A549 (cell line): Measurements from ENCODE around the gene GALNT3. TPM values are rescaled to one million over a fixed set of nuclear protein-coding genes. Genes with fewer than 3 reads are reported as not detected.
A peak's percentile ranks its signal among the peaks of the same experiment; 100 is the strongest.

ENCODE experiments used
- ATAC-seq, 2 experiments: fragments of 200-7000 bp in 1 of 2; fragments of >200 bp in 1 of 2; cut with Nextera tagmentation in 1 of 2; cut with Tn5 transposase in 1 of 2; 3 replicates each; pipeline versions ENCODE4 v1.8.0 to v1.9.1; 2018 to 2020; ENCODE audit warnings: mild to moderate bottlenecking in 1 of 2, moderate library complexity in 1 of 2
- CTCF ChIA-PET: fragments of 300-600 bp; sonication (Branson Sonifier 250); formaldehyde crosslinking; extraction: SDS; loops from one replicate; lab custom pipeline; 2021; ENCODE audit warnings: antibody characterized with exemption, inconsistent platforms; lab: Yijun Ruan, JAX
- POLR2A ChIA-PET: fragments of 350-600 bp; formaldehyde crosslinking; extraction: SDS; loops from one replicate; lab custom pipeline; 2021; ENCODE audit warnings: antibody characterized with exemption, inconsistent platforms; lab: Yijun Ruan, JAX
- DNase-seq, 2 experiments: peaks; one replicate each; pipeline versions ENCODE4 v3.0.0 to v3.0.0-alpha.2; 2011 to 2016; ENCODE audit warnings: low read depth in 1 of 2, low spot score in 1 of 2
- FAIRE-seq: peaks from 2 replicates; lab custom pipeline; 2011; peaks lifted over from hg19 to GRCh38; lab: Jason Lieb, UNC
- H3K27ac ChIP-seq, 2 experiments: fragments of >200 bp; sonication (Bioruptor Twin); formaldehyde crosslinking; 3 replicates each; pipeline ENCODE4 v1.5.1; 2016 to 2017
- H3K4me1 ChIP-seq: fragments of >200 bp; sonication (Bioruptor Twin); formaldehyde crosslinking; 3 replicates; pipeline ENCODE4 v1.6.1; 2016
- H3K4me2 ChIP-seq: fragments of >200 bp; sonication (Bioruptor Twin); formaldehyde crosslinking; 3 replicates; pipeline ENCODE4 v1.6.1; 2016
- H3K4me3 ChIP-seq: fragments of >200 bp; sonication (Bioruptor Twin); formaldehyde crosslinking; 3 replicates; pipeline ENCODE4 v1.5.1; 2016
- H3K9me3 ChIP-seq: fragments of >200 bp; sonication (Bioruptor Twin); formaldehyde crosslinking; 3 replicates; pipeline ENCODE4 v1.6.1; 2016
- BCL3 ChIP-seq: fragments of >200 bp; sonication (Bioruptor Twin); formaldehyde crosslinking; IDR thresholded peaks from 3 replicates; pipeline ENCODE4 v1.6.1; 2016
- CBX2 ChIP-seq: fragments of 200-600 bp; sonication (generic); IDR thresholded peaks from 2 replicates; pipeline ENCODE4 v1.6.1; 2016; ENCODE audit warnings: low read depth, mild to moderate bottlenecking, borderline replicate concordance
- EHMT2 ChIP-seq: fragments of 200-600 bp; sonication (generic); IDR thresholded peaks from 2 replicates; pipeline ENCODE4 v1.6.1; 2016; ENCODE audit warnings: antibody characterized with exemption, low read depth, mild to moderate bottlenecking, moderate library complexity
- ESRRA ChIP-seq: fragments of 150-350 bp; IDR thresholded peaks from 2 replicates; pipeline ENCODE4 v1.6.1; 2014; ENCODE audit warnings: mild to moderate bottlenecking, low read length, borderline replicate concordance
- FOSL2 ChIP-seq, 2 experiments: fragments of 450-650 bp in 1 of 2; fragments of >200 bp in 1 of 2; sonication (Bioruptor Twin) in 1 of 2; formaldehyde crosslinking; IDR thresholded peaks; 2 replicates each; pipeline versions ENCODE4 v1.5.0 to v1.6.1; 2016 to 2020; ENCODE audit warnings: mild to moderate bottlenecking in 1 of 2, moderate library complexity in 1 of 2
- GATA3 ChIP-seq: IDR thresholded peaks from 2 replicates; pipeline ENCODE4 v1.6.1; 2012; ENCODE audit warnings: borderline replicate concordance
- HES2 ChIP-seq: fragments of >200 bp; sonication (Bioruptor Twin); formaldehyde crosslinking; IDR thresholded peaks from 2 replicates; pipeline ENCODE4 v1.6.1; 2016
- KDM1A ChIP-seq: fragments of 200-600 bp; sonication (generic); IDR thresholded peaks from 2 replicates; pipeline ENCODE4 v1.6.1; 2016; ENCODE audit warnings: low read depth, mild to moderate bottlenecking
- KDM5A ChIP-seq: fragments of 200-600 bp; sonication (generic); IDR thresholded peaks from 2 replicates; pipeline ENCODE4 v1.6.1; 2016; ENCODE audit warnings: antibody characterized with exemption, mild to moderate bottlenecking
- MAZ ChIP-seq: fragments of 150-350 bp; IDR thresholded peaks from 2 replicates; pipeline ENCODE4 v1.6.1; 2014; ENCODE audit warnings: antibody characterized with exemption, low read depth, low read length, borderline replicate concordance
- NFE2L2 ChIP-seq: fragments of 150-350 bp; conservative IDR thresholded peaks from 2 replicates; pipeline ENCODE4 v1.6.1; 2014; ENCODE audit warnings: low read length
- RAD21 ChIP-seq, 2 experiments: fragments of >200 bp in 1 of 2; sonication (Bioruptor Twin) in 1 of 2; formaldehyde crosslinking in 1 of 2; IDR thresholded peaks in 1 of 2; conservative IDR thresholded peaks in 1 of 2; 2 replicates in 1 of 2; 3 replicates in 1 of 2; pipeline ENCODE4 v1.6.1; 2012 to 2018; ENCODE audit warnings: inconsistent platforms in 1 of 2
- RFX5 ChIP-seq: fragments of 450-650 bp; IDR thresholded peaks from 2 replicates; pipeline ENCODE4 v1.7.1; 2014; ENCODE audit warnings: antibody characterized with exemption, mild to moderate bottlenecking, moderate library complexity
- SMC3 ChIP-seq: fragments of >200 bp; sonication (Bioruptor Twin); formaldehyde crosslinking; IDR thresholded peaks from 3 replicates; pipeline ENCODE4 v1.6.1; 2018; ENCODE audit warnings: inconsistent platforms
- SREBF2 ChIP-seq: fragments of 450-650 bp; IDR thresholded peaks from 2 replicates; pipeline ENCODE4 v1.6.1; 2014; ENCODE audit warnings: mild to moderate bottlenecking, moderate library complexity
- USF2 ChIP-seq: fragments of 450-650 bp; IDR thresholded peaks from 2 replicates; pipeline ENCODE4 v1.6.1; 2014; ENCODE audit warnings: antibody characterized with exemption
- ZNF302 ChIP-seq: fragments of 250-450 bp; sonication (Bioruptor Pico); IDR thresholded peaks from 2 replicates; pipeline ENCODE4 v1.9.0; 2021; ENCODE audit warnings: inconsistent platforms, mild to moderate bottlenecking, moderate library complexity
- WGBS: methylation state at CpG from one replicate; pipeline ENCODE4 v1.1.6; 2017; ENCODE audit errors: missing lambda C conversion rate; 5-methylcytosine and 5-hydroxymethylcytosine counted together
- polyA plus RNA-seq, 4 experiments: library from polyadenylated mRNA; depleted of rRNA in 3 of 4; stranded (reverse); fragments of >200 nt; fragmentation: RNase III in 1 of 4; extraction: RNeasy Plus Mini Kit Qiagen cat#74134 plus additional on column Dnase treatment in 1 of 4; gene quantifications; 2 replicates in 3 of 4; 3 replicates in 1 of 4; pipeline ENCODE4 v1.2.3, GENCODE V29; 2011 to 2017
- TF ChIP-seq, protein P1 (sequence below): IDR thresholded peaks from 2 replicates; pipeline ENCODE4 v1.6.1; 2012
- TF ChIP-seq, protein P2 (sequence below): fragments of >200 bp; sonication (Bioruptor Twin); formaldehyde crosslinking; IDR thresholded peaks from 3 replicates; pipeline ENCODE4 v1.5.1; 2016

The GALNT3 gene
- polyA plus RNA-seq, 2 of the 4 experiments (the other 2 are of a cell fraction): 0.05 to 0.10 TPM

DNA sequence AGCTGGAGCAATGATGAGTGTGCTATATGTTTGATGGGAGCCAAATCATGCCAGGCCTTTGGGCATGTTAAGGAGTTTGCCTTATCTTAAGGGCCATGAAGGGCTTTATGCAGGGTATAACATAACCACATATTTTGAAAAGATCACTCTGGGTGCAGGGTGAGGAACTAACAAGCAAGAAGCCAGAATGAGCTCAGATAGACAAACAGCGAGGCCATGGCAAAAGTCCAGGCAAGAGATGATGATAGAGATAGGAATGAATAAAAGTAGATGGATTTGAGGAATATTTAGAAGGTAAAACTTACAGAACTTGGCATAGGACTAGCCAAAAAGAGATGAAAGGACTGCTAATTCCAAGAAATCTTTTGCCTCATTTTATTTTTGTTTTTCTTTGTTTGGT, 6.7 kb downstream of the GALNT3 start:
- H3K4me3 ChIP-seq: no peak overlapping the region
- no peak overlapping the region for H3K4me2 ChIP-seq
- POLR2A ChIA-PET: no interaction called here
- 26% methylated on average over 1 of the region's 1 CpG for WGBS
- no peak for FAIRE-seq
- no peak for DNase-seq
- TF ChIP-seq GATA3 (no peak), BCL3 (no peak), ESRRA (no peak), RFX5 (no peak), NFE2L2 (no peak), KDM5A (no peak), EHMT2 (no peak), HES2 (no peak), MAZ (no peak)
- TF ChIP-seq, protein P1, sequence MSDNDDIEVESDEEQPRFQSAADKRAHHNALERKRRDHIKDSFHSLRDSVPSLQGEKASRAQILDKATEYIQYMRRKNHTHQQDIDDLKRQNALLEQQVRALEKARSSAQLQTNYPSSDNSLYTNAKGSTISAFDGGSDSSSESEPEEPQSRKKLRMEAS: no peak
- no peaks in the 10 kb centered on the region for H3K9me3 ChIP-seq
- CTCF ChIA-PET: no interaction called here
- H3K4me1 ChIP-seq: no peaks in the 10 kb centered on the region
- H3K27ac ChIP-seq: no peak overlapping the region
- ATAC-seq: no peak

GRCh38 chr2:165779706-165780105, 14.3 kb downstream of the GALNT3 start:
- Histone ChIP-seq H3K9me3 (no peaks in the 10 kb centered on the region), H3K27ac (no peak overlapping the region)
- DNase-seq: no peak
- TF ChIP-seq ZNF302 (CRISPR knock-in tag): no peak
- TF ChIP-seq USF2: no peak
- TF ChIP-seq CBX2: no peak
- no peak for TF ChIP-seq KDM1A
- no peak for TF ChIP-seq MAZ
- no peak for TF ChIP-seq NFE2L2
- no peak for TF ChIP-seq SREBF2
- TF ChIP-seq BCL3: no peak
- no peak for TF ChIP-seq RAD21 (conservative IDR thresholded peaks at IDR 0.05 in 1 of 2, IDR thresholded peaks at IDR 0.05 in 1 of 2)
- TF ChIP-seq, protein P1: no peak
- TF ChIP-seq, all 56 proteins: peak for 0
- Histone ChIP-seq H3K4me2 (no peak overlapping the region), H3K4me3 (no peak overlapping the region), H3K4me1 (no peaks in the 10 kb centered on the region)
- ATAC-seq (no peak), FAIRE-seq (no peak)
- 6% methylated on average over 4 of the region's 4 CpGs for WGBS
- POLR2A ChIA-PET: no interaction called here
- CTCF ChIA-PET: interaction anchor here (1.5 kb wide), 1 partner anchor 9 kb away, joined by 5 read pairs; no protein-coding TSS in a partner anchor

DNA sequence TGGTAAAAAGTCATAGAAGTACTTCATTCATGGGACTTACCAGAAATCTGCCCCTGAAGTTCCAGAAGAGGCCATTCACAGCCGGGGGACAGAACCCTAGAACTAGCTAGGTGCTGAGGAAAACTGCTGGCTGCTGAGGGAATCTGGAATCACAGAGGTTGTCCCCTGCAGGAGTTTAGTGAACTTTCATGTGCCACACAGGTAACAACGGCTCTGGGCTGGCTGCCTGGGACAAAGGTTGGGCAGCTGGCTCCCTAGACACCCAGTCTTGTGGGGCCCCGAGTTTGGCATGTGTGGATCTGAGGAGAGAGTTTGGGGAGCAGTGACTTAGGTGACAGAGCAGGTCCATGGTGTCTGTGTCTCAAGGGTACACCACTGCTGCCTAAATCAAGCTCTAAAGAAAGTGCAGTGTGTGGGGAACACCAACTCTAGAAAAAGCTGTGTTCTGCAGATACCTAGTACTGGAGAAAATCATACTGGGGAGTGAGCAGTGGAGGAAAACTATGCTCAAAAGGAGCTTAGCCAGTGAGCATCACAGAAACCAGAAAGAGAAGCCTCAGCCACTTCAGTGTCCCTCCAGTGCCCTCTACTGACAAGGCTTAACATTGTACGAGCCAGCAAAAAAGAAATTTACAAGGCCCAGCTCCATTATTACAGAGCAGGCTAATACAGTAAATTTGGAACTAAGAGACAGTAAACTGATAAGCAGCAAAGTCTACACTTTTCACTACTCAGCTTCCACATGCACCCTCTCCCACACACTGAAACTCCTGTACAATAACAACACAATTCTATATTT, 15.2 kb downstream of the GALNT3 start:
- Histone ChIP-seq H3K4me2 (no peak overlapping the region), H3K9me3 (no peaks in the 10 kb centered on the region), H3K27ac (no peak overlapping the region), H3K4me1 (no peaks in the 10 kb centered on the region), H3K4me3 (no peak overlapping the region)
- TF ChIP-seq FOSL2 (IDR thresholded peaks at IDR 0.05) (no peak), FOSL2 (CRISPR knock-in tag; IDR thresholded peaks at IDR 0.05) (no peak), ZNF302 (CRISPR knock-in tag) (no peak), RAD21 (conservative IDR thresholded peaks at IDR 0.05 in 1 of 2, IDR thresholded peaks at IDR 0.05 in 1 of 2) (peak; percentile 37 to 55; a peak in 3 of 5 replicates), KDM1A (no peak), SMC3 (0 out of 3 replicates have a peak, but pooled peaks have one; percentile 8)
- TF ChIP-seq, protein P2, sequence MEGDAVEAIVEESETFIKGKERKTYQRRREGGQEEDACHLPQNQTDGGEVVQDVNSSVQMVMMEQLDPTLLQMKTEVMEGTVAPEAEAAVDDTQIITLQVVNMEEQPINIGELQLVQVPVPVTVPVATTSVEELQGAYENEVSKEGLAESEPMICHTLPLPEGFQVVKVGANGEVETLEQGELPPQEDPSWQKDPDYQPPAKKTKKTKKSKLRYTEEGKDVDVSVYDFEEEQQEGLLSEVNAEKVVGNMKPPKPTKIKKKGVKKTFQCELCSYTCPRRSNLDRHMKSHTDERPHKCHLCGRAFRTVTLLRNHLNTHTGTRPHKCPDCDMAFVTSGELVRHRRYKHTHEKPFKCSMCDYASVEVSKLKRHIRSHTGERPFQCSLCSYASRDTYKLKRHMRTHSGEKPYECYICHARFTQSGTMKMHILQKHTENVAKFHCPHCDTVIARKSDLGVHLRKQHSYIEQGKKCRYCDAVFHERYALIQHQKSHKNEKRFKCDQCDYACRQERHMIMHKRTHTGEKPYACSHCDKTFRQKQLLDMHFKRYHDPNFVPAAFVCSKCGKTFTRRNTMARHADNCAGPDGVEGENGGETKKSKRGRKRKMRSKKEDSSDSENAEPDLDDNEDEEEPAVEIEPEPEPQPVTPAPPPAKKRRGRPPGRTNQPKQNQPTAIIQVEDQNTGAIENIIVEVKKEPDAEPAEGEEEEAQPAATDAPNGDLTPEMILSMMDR: peak; percentile 32
- ChIA-PET CTCF (interaction anchor here (0.7 to 1.5 kb wide), 4 partner anchors 8 to 25 kb away, joined by 3 to 5 read pairs (median 4); no protein-coding TSS in a partner anchor), POLR2A (no interaction called here)
- 5% methylated on average over 4 of the region's 4 CpGs for WGBS
- FAIRE-seq (no peak), ATAC-seq (peak in 1 of 2 experiments; percentile 75; a peak in 4 of 6 replicates), DNase-seq (peak in 1 of 2 experiments; percentile 31)
